ENCODE results near the gene TMEM121. TPM values are rescaled to one million over a fixed set of nuclear protein-coding genes. Genes with fewer than 3 reads are reported as not detected.
A peak's percentile ranks its signal among the peaks of the same experiment; 100 is the strongest.

Gene TMEM121
- total and polyA plus RNA-seq, 8 donors: 0.93 to 8.2 (median 2.0) TPM; not detected in 1

DNA sequence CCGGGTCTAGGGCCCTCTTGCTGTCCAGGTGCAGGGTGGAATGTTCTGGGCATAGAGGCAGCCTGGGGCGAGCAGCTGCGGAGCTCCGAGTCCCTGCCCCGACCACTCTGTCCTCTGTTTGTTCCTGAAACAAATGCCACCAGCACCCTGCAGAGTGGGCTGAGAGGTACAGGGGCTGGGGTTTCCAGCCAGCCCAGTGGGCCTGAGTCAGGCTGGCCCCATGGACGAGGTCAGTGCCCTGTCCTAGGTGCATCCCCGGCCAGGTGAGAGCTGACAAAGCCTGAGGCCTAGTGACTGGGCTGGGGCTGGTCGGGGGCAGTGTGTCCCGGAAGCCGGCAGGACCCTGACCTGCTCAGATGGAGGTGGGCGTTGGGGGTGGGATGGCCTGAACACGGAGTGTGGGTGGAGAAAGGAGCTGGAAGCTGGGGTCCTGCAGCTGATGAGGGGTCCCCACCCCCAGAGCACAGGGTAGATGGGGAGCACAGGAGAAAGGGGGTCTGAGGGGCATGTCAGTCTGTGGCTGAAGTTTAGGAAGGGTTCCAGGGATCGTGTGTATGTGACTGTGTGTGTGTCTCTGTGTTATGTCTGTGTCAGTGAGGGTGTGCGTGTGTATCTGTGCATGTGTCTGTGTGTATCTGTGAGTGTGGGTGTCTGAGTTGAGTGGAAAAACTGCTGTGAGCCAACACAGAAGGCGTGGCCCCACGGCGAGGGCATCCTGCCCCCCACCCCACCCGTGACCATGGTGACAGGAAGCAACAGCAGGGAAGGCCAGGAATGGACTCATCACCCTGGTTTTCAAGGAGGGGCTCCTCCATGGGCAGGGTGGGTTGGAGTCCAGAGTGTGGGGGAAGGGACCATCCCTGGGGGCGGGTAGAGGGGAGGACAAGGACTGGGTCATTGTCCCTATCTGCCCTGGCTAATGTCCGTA lies 42.0 kb upstream of the TMEM121 start:
- no peak for TF ChIP-seq POLR2A (IDR thresholded peaks at IDR 0.05)
- TF ChIP-seq EP300 (IDR thresholded peaks at IDR 0.05): no peak
- TF ChIP-seq, protein P1, sequence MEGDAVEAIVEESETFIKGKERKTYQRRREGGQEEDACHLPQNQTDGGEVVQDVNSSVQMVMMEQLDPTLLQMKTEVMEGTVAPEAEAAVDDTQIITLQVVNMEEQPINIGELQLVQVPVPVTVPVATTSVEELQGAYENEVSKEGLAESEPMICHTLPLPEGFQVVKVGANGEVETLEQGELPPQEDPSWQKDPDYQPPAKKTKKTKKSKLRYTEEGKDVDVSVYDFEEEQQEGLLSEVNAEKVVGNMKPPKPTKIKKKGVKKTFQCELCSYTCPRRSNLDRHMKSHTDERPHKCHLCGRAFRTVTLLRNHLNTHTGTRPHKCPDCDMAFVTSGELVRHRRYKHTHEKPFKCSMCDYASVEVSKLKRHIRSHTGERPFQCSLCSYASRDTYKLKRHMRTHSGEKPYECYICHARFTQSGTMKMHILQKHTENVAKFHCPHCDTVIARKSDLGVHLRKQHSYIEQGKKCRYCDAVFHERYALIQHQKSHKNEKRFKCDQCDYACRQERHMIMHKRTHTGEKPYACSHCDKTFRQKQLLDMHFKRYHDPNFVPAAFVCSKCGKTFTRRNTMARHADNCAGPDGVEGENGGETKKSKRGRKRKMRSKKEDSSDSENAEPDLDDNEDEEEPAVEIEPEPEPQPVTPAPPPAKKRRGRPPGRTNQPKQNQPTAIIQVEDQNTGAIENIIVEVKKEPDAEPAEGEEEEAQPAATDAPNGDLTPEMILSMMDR (IDR thresholded peaks at IDR 0.05): no peak
- TF ChIP-seq POLR2AphosphoS5 (IDR thresholded peaks at IDR 0.05): no peak
- DNase-seq: peak in 1 of 2 donors; percentile 79
- WGBS, 5 donors: 64 to 75% (median 72%) methylated on average over 19 to 20 of the region's 20 CpGs
- Histone ChIP-seq H3K9me3 (no peaks in the 10 kb centered on the region), H3K27ac (peak overlapping the region in 2 of 5 donors; percentile 91 to 95), H3K4me1 (peaks cover 79 to 99% (median 88%) of the 10 kb centered on the region in 4 donors), H3K4me3 (no peak overlapping the region), H3K27me3 (peaks cover 0 to 62% (median 10%) of the 10 kb centered on the region in 3 donors), H3K36me3 (peaks cover 0 to 6% (median 2%) of the 10 kb centered on the region in 4 donors)
- intact Hi-C loops (cut with DNase I; ENCODE audit: low total_unique reads): no loop called here

DNA sequence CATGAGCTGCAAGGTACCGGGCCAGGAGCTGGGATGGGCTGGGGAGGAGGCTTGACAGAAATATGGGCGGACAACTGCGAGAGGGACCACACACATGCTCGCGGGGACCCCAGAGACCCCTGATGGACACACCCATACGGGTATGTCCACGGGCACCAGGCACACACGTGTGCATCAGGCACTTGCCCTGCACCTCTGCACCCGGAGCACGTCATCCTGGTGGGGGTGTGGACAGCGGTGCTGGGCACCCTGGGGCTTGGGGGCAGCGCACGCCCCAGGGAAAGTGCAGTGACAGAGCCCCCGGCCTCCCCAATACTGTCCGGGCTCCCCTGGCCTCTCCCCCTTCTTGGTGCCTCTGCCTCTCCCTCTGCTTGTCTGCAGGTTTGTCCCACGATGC lies 41.4 kb upstream of the TMEM121 start:
- Histone ChIP-seq H3K9me3 (no peaks in the 10 kb centered on the region), H3K27ac (peak overlapping the region in 1 of 5 donors; percentile 95), H3K27me3 (peaks cover 0 to 55% (median 10%) of the 10 kb centered on the region in 3 donors), H3K4me3 (no peak overlapping the region), H3K4me1 (peaks cover 86 to 99% (median 94%) of the 10 kb centered on the region in 4 donors), H3K36me3 (no peaks in the 10 kb centered on the region)
- intact Hi-C loops (cut with DNase I; ENCODE audit: low total_unique reads): no loop called here
- 87 to 90% (median 88%) methylated on average over 11 to 16 of the region's 16 CpGs for WGBS, 5 donors
- TF ChIP-seq POLR2A (IDR thresholded peaks at IDR 0.05) (no peak), POLR2AphosphoS5 (IDR thresholded peaks at IDR 0.05) (no peak), EP300 (IDR thresholded peaks at IDR 0.05) (no peak)
- TF ChIP-seq, protein P1 (IDR thresholded peaks at IDR 0.05): no peak
- DNase-seq: no peak

DNA sequence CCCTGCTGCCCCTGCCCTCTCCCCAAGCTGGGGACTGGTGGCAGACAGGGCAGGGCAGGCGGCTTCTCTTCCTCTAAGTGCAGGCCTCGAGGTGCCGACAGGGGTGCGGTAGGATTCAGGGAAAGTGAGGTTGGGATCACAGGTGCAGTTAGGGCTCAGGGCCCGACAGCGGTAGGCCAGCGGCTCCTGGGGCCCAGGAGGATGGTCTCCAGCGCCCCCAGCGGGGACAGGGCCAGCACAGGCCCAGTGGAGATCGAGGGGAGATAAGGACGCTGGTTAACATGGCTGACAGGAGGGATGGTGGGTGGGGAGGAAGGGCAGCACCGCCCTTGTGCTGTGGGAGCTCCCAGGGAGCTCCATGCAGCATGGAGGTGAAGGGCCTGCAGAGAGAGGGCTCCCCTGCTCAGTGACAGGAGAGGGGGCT lies 40.6 kb upstream of the TMEM121 start:
- Histone ChIP-seq H3K9me3 (no peaks in the 10 kb centered on the region), H3K4me3 (peak overlapping the region in 3 of 4 donors; percentile 46 to 91 (median 84)), H3K27ac (peak overlapping the region; percentile 13 to 97 (median 82)), H3K27me3 (peaks cover 0 to 49% (median 10%) of the 10 kb centered on the region in 3 donors), H3K36me3 (no peaks in the 10 kb centered on the region), H3K4me1 (peaks cover 82 to 96% (median 91%) of the 10 kb centered on the region in 4 donors)
- WGBS, 5 donors: 27 to 46% (median 35%) methylated on average over 11 to 12 of the region's 12 CpGs
- intact Hi-C loops (cut with DNase I; ENCODE audit: low total_unique reads): no loop called here
- peak in 1 of 2 donors; percentile 84 for DNase-seq
- TF ChIP-seq EP300 (IDR thresholded peaks at IDR 0.05): no peak
- no peak for TF ChIP-seq POLR2A (IDR thresholded peaks at IDR 0.05)
- TF ChIP-seq POLR2AphosphoS5 (IDR thresholded peaks at IDR 0.05): no peak
- TF ChIP-seq, protein P1 (IDR thresholded peaks at IDR 0.05): no peak

DNA sequence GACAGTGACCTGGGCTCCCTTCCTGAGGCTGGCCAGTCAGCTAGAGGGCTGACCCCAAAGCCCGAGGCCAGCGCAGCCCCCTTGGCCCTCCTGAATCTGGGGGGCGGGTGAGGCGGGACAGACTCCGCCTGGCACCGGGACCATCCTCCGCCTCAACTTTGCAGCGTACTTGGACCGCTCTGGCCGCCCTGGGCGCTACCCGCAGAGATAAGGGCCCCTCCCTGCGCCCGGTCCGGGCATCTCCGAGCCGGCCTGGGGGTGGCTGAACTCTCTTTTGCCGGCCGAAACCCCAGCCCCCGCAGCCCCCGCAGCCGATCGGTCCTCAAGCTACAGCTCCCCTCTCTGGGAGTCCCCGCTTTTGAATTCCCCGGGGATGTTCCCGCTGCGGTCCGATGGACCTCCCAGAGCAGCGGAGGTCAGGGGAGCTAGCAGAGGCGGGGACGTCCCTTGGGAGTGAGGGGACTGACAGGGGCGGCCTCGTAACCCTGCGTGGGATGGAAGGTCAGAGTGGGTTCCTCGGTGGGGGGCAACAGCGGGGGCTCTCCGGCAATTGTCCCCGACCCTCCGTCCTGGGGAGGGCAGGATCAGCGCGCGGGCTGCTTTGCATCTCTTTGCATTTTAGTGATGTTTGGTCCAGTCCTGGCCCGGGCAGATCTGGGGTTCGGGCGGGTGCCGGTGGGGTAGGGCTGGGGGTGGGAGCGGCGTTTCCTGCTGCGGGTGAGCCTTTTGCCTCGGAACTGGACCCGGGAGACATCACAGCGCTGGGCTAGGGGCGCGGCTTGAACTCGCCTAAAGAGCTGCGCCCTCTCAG lies 40.0 kb upstream of the TMEM121 start, which contains the start of gene CRIP1:
TSS of gene CRIP1 (plus strand) at position 724 of the 811 bp plus-strand sequence. CDS start 374 bp downstream, outside the sequence.
- peak within 1 kb of the TSS; percentile 40 to 97 (median 82) for H3K27ac ChIP-seq
- H3K4me3 ChIP-seq: peak within 1 kb of the TSS; percentile 42 to 91 (median 65)
- no peaks in the 10 kb centered on the region for H3K9me3 ChIP-seq
- peak in 1 of 2 donors; percentile 53 for DNase-seq
- H3K4me1 ChIP-seq: peaks cover 76 to 92% (median 86%) of the 10 kb centered on the region in 4 donors
- TF ChIP-seq, protein P1 (IDR thresholded peaks at IDR 0.05): no peak
- TF ChIP-seq EP300 (IDR thresholded peaks at IDR 0.05) (no peak), POLR2A (IDR thresholded peaks at IDR 0.05) (no peak), POLR2AphosphoS5 (IDR thresholded peaks at IDR 0.05) (no peak)
- WGBS, 5 donors: 0 to 8% (median 7%) methylated on average over 6 to 56 of the region's 56 CpGs
- intact Hi-C loops (cut with DNase I; ENCODE audit: low total_unique reads): no loop called here
- peaks cover 0 to 49% (median 10%) of the 10 kb centered on the region in 3 donors for H3K27me3 ChIP-seq
- no peaks in the 10 kb centered on the region for H3K36me3 ChIP-seq
